MM.1S (cell line): ENCODE measurements around the gene SORCS2.

Experiments
- DNase-seq: peaks from one replicate; pipeline ENCODE4 v3.0.0-alpha.2; 2015
- H2AFZ ChIP-seq: fragments of 300-600 bp; sonication (generic); 2 replicates; pipeline ENCODE4 v1.6.0; 2016; ENCODE audit warnings: antibody characterized with exemption, low read length
- H3F3A ChIP-seq: fragments of 300-600 bp; sonication (generic); 2 replicates; pipeline ENCODE4 v1.6.1; 2016; ENCODE audit warnings: mild to moderate bottlenecking, antibody characterized with exemption, low read length, moderate library complexity, mixed read lengths; ENCODE audit not compliant: insufficient read depth
- H3K27ac ChIP-seq: fragments of 300-600 bp; sonication (generic); 2 replicates; pipeline ENCODE4 v1.5.1; 2016; ENCODE audit warnings: mild to moderate bottlenecking, low read length
- H3K27me3 ChIP-seq: fragments of 300-600 bp; sonication (generic); replicated peaks from 2 replicates; pipeline ENCODE4 v1.6.0; 2016; ENCODE audit warnings: low read length; ENCODE audit not compliant: insufficient read depth
- H3K36me3 ChIP-seq: fragments of 300-600 bp; sonication (generic); replicated peaks from 2 replicates; pipeline ENCODE4 v1.6.1; 2016; ENCODE audit warnings: mild to moderate bottlenecking, low read length, mixed read lengths; ENCODE audit not compliant: insufficient read depth
- H3K4me1 ChIP-seq: fragments of 300-600 bp; sonication (generic); 2 replicates; pipeline ENCODE4 v1.6.1; 2016; ENCODE audit warnings: low read length, mixed read lengths
- H3K4me2 ChIP-seq: fragments of 300-600 bp; sonication (generic); 2 replicates; pipeline ENCODE4 v1.6.0; 2016; ENCODE audit warnings: low read depth, low read length
- H3K4me3 ChIP-seq: fragments of 300-600 bp; sonication (generic); 2 replicates; pipeline ENCODE4 v1.5.1; 2016; ENCODE audit warnings: low read length, mixed read lengths
- H3K79me2 ChIP-seq: fragments of 300-600 bp; sonication (generic); 2 replicates; pipeline ENCODE4 v1.6.1; 2016; ENCODE audit warnings: mixed run types, low read length, mixed read lengths
- H3K9ac ChIP-seq: fragments of 300-600 bp; sonication (generic); 2 replicates; pipeline ENCODE4 v1.6.1; 2016; ENCODE audit warnings: low read length, mixed read lengths
- H3K9me2 ChIP-seq: fragments of 300-600 bp; sonication (generic); replicated peaks from 2 replicates; pipeline ENCODE4 v1.6.1; 2016; ENCODE audit warnings: mild to moderate bottlenecking, low read length, mixed read lengths; ENCODE audit not compliant: insufficient read depth
- H3K9me3 ChIP-seq: fragments of 300-600 bp; sonication (generic); replicated peaks from 2 replicates; pipeline ENCODE4 v1.6.1; 2016; ENCODE audit warnings: mild to moderate bottlenecking, low read length, mixed read lengths; ENCODE audit not compliant: insufficient read depth
- H4K20me1 ChIP-seq: fragments of 300-600 bp; sonication (generic); 2 replicates; pipeline ENCODE4 v1.6.1; 2016; ENCODE audit warnings: mild to moderate bottlenecking, low read length, moderate library complexity, mixed read lengths; ENCODE audit not compliant: insufficient read depth
- CTCF ChIP-seq: fragments of 300-600 bp; sonication (generic); IDR thresholded peaks from 2 replicates; pipeline ENCODE4 v1.5.1; 2016; ENCODE audit warnings: antibody characterized with exemption, low read length, mixed read lengths
- EZH2 ChIP-seq: fragments of 300-600 bp; sonication (generic); optimal IDR thresholded peaks from 2 replicates; pipeline ENCODE3; 2017; ENCODE audit warnings: low read depth, mild to moderate bottlenecking, antibody characterized with exemption, low read length, mixed read lengths
- EZH2phosphoT487 ChIP-seq: fragments of 300-600 bp; sonication (generic); IDR thresholded peaks from 2 replicates; pipeline ENCODE4 v1.6.1; 2018; ENCODE audit warnings: antibody characterized with exemption, low read length

Gene SORCS2

DNA sequence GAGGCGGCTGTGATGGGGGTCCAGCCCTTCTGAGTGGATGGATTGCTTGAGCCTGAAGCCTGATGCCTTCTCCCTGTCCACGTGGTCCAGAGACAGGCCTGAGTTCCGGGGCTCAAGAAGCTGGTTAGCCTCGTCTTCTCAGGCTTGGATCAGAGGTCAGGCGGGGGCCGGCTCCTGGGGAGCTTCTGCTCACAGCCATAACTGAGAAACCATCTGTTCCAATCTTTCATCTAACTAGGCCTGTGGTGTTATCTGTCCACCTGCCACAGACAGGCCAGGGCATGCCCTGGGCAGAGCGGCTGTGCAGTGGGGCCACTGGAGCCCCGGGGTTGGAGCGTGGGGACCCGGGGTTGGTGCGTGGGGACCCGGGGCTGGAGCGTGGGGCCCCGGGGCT lies 63.1 kb downstream of the SORCS2 start:
- Histone ChIP-seq H3K27ac (no peak overlapping the region), H2AFZ (no peak overlapping the region)
- no peak for DNase-seq

GRCh38 chr4:7255996-7256395 lies 63.7 kb downstream of the SORCS2 start:
- Histone ChIP-seq H3K9me3 (no peaks in the 10 kb centered on the region), H3K27ac (no peak overlapping the region), H3K4me1 (no peaks in the 10 kb centered on the region), H3K36me3 (no peaks in the 10 kb centered on the region), H4K20me1 (no peaks in the 10 kb centered on the region; the same call in 1 of the 2 replicates), H3K4me3 (no peak overlapping the region), H3K27me3 (peaks cover 90% of the 10 kb centered on the region), H2AFZ (no peak overlapping the region), H3K9me2 (no peaks in the 10 kb centered on the region), H3K9ac (no peak overlapping the region), H3F3A (no peaks in the 10 kb centered on the region), H3K79me2 (no peaks in the 10 kb centered on the region), H3K4me2 (no peak overlapping the region)
- no peak for DNase-seq
- TF ChIP-seq EZH2 (no peak), EZH2phosphoT487 (no peak), CTCF (no peak)

More for the DNA sequence above, 63.1 kb downstream of the SORCS2 start:
- no peaks in the 10 kb centered on the region for H3K9me2 ChIP-seq
- H3K4me3 ChIP-seq = no peak overlapping the region
- H3K9me3 ChIP-seq = no peaks in the 10 kb centered on the region
- no peaks in the 10 kb centered on the region for H3K36me3 ChIP-seq
- H3F3A ChIP-seq = no peaks in the 10 kb centered on the region
- peaks cover 90% of the 10 kb centered on the region for H3K27me3 ChIP-seq
- no peak overlapping the region for H3K9ac ChIP-seq
- H4K20me1 ChIP-seq = no peaks in the 10 kb centered on the region; the same call in 1 of the 2 replicates
- no peak overlapping the region for H3K4me2 ChIP-seq
- H3K79me2 ChIP-seq = no peaks in the 10 kb centered on the region
- no peaks in the 10 kb centered on the region for H3K4me1 ChIP-seq
- TF ChIP-seq EZH2phosphoT487 = no peak
- TF ChIP-seq EZH2 = no peak
- no peak for TF ChIP-seq CTCF

DNA sequence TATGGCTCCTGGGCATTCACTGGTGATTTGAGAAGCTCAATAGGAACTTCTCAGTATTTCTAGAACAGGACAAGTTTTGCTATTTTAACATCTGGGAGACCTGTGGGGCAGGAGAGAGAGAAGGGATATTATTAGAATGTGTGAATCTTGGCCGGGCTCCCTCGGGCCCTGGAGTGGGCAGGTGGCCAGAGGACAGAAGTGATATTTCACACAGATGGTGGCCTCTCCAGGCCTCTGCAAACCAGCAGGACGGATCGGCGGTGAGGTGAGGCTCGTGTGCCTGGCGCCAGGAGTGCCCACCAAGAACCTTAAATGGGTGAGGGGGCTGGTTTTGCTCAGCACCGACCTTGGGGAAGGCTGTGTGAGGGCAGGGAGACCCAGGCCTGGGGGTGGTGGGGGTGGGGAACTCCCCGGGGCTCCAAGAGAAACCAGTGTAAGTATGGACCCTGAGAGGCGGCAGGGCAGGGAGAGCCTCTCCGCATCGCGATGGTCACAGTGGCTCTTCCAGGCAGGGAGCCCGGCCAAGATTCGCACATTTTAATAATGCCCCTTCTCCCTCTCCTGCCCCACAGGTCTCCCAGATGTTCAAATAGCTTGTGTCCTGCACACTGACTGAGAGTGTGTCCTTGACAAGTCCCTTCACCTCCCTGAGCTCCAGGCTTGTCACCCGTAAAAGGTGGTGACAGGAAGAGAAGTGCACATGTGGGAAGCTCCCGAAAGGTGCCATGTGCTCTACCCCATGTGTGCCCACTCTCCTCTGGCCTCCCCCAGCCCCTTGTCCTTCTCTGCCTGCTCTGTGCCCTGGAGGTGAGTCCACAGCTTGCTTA lies 64.9 kb downstream of the SORCS2 start:
- Histone ChIP-seq H3K9me3 (no peaks in the 10 kb centered on the region), H3K4me1 (no peaks in the 10 kb centered on the region), H3K27ac (no peak overlapping the region), H3F3A (no peaks in the 10 kb centered on the region), H3K27me3 (peaks cover 87% of the 10 kb centered on the region), H3K9me2 (no peaks in the 10 kb centered on the region), H2AFZ (no peak overlapping the region), H3K4me3 (no peak overlapping the region), H4K20me1 (no peaks in the 10 kb centered on the region; the same call in 1 of the 2 replicates), H3K9ac (no peak overlapping the region), H3K79me2 (no peaks in the 10 kb centered on the region), H3K36me3 (no peaks in the 10 kb centered on the region), H3K4me2 (no peak overlapping the region)
- DNase-seq = no peak
- TF ChIP-seq CTCF (no peak), EZH2phosphoT487 (no peak), EZH2 (no peak)
